ENCODE results near the gene SF3A2. TPM values are rescaled to one million over a fixed set of nuclear protein-coding genes. Genes with fewer than 3 reads are reported as not detected.
"Not testable (repeated sequence)": the region's sequence is repeated elsewhere in the genome, so short reads cannot be mapped to it uniquely, and the experiment has no call there.

The SF3A2 gene
- total RNA-seq, 1 donor, result 27.9 TPM

DNA sequence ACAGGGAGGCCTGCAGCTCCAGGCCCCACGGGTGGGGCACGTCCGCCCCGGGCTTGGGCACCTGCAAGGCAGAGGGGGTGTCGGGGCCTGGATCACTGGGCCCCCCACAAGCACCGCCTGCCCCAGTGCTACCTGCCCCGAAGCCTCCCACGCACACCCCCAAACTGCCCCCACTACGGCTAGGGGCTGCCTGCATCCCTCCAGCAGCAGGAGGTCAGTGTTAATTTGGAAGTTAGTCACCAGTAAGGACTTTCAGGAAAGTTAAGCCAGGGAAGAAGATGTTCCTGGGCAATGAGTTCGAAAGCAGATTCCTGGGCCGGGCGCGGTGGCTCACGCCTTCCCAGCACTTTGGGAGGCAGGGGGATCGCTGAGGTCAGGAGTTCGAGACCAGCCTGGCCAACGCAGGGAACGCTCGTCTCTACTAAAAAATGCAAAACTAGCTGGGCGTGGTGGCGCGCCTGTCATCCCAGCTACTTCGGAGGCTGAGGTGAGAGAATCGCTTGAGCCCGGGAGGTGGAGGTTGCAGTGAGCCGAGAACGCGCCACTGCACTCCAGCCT lies 39.9 kb downstream of the SF3A2 start:
- no peak overlapping the region for H3K27ac ChIP-seq (ENCODE audit: low read depth, low read length)
- TF ChIP-seq, protein P1, sequence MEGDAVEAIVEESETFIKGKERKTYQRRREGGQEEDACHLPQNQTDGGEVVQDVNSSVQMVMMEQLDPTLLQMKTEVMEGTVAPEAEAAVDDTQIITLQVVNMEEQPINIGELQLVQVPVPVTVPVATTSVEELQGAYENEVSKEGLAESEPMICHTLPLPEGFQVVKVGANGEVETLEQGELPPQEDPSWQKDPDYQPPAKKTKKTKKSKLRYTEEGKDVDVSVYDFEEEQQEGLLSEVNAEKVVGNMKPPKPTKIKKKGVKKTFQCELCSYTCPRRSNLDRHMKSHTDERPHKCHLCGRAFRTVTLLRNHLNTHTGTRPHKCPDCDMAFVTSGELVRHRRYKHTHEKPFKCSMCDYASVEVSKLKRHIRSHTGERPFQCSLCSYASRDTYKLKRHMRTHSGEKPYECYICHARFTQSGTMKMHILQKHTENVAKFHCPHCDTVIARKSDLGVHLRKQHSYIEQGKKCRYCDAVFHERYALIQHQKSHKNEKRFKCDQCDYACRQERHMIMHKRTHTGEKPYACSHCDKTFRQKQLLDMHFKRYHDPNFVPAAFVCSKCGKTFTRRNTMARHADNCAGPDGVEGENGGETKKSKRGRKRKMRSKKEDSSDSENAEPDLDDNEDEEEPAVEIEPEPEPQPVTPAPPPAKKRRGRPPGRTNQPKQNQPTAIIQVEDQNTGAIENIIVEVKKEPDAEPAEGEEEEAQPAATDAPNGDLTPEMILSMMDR (IDR thresholded peaks at IDR 0.05; ENCODE audit: extremely low read depth, low read depth, low read length), result no peak
- peak; percentile 61 for DNase-seq (ENCODE audit: insufficient read length, low spot score, missing footprints)
- H3K79me2 ChIP-seq (ENCODE audit: insufficient read depth, low read length), result peaks cover 54% of the 10 kb centered on the region
- H2AFZ ChIP-seq (ENCODE audit: low read length), result no peak overlapping the region
- no peak overlapping the region for H3K4me2 ChIP-seq (ENCODE audit: insufficient read depth, low read length)
- peaks cover 17% of the 10 kb centered on the region for H3K4me1 ChIP-seq (ENCODE audit: insufficient read depth, low read length)
- no peaks in the 10 kb centered on the region for H3K9me3 ChIP-seq (ENCODE audit: low read depth, low read length)
- H3K36me3 ChIP-seq (ENCODE audit: insufficient read depth, low read length), result peaks cover 28% of the 10 kb centered on the region
- no peak overlapping the region for H3K4me3 ChIP-seq (ENCODE audit: insufficient read depth, low read length)
- H3K27me3 ChIP-seq (ENCODE audit: insufficient read depth, low read length), result no peaks in the 10 kb centered on the region
- peaks cover 58% of the 10 kb centered on the region for H4K20me1 ChIP-seq (ENCODE audit: insufficient read depth, low read length)

DNA sequence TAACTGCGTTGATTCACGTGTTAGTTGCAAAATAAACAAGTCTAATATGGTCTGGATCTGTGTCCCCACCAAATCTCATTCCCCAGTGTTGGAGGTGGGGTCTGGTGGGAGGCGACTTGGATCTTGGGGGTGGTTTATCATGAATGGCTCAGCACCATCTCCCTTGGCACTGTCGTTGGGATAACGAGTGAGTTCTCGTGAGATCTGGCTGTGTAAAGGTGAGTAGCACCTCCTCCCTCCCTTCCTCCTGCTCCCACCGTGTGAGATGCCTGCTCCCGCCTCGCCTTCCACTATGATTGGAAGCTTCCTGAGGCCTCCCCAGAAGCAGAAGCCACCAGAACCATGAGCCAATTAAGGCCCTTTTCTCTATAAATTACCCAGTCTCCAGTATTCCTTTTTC lies 40.5 kb downstream of the SF3A2 start:
- H3K4me1 ChIP-seq (ENCODE audit: insufficient read depth, low read length), result peaks cover 18% of the 10 kb centered on the region
- no peaks in the 10 kb centered on the region for H3K27me3 ChIP-seq (ENCODE audit: insufficient read depth, low read length)
- H3K9me3 ChIP-seq (ENCODE audit: low read depth, low read length), result no peaks in the 10 kb centered on the region
- TF ChIP-seq, protein P1 (IDR thresholded peaks at IDR 0.05; ENCODE audit: extremely low read depth, low read depth, low read length), result no peak
- peaks cover 58% of the 10 kb centered on the region for H4K20me1 ChIP-seq (ENCODE audit: insufficient read depth, low read length)
- H3K27ac ChIP-seq (ENCODE audit: low read depth, low read length), result no peak overlapping the region
- H2AFZ ChIP-seq (ENCODE audit: low read length), result no peak overlapping the region
- no peak overlapping the region for H3K4me2 ChIP-seq (ENCODE audit: insufficient read depth, low read length)
- peak; percentile 52 for DNase-seq (ENCODE audit: insufficient read length, low spot score, missing footprints)
- peaks cover 22% of the 10 kb centered on the region for H3K36me3 ChIP-seq (ENCODE audit: insufficient read depth, low read length)
- no peak overlapping the region for H3K4me3 ChIP-seq (ENCODE audit: insufficient read depth, low read length)
- H3K79me2 ChIP-seq (ENCODE audit: insufficient read depth, low read length), result peaks cover 49% of the 10 kb centered on the region

- DNase-seq (ENCODE audit: insufficient read length, low spot score, missing footprints), result peak; percentile 52
- peaks cover 7% of the 10 kb centered on the region for H3K4me1 ChIP-seq (ENCODE audit: insufficient read depth, low read length)
- TF ChIP-seq, protein P1 (IDR thresholded peaks at IDR 0.05; ENCODE audit: extremely low read depth, low read depth, low read length), result no peak
Observed at GRCh38 chr19:2278459-2279158, 42.0 kb downstream of the SF3A2 start.

DNA sequence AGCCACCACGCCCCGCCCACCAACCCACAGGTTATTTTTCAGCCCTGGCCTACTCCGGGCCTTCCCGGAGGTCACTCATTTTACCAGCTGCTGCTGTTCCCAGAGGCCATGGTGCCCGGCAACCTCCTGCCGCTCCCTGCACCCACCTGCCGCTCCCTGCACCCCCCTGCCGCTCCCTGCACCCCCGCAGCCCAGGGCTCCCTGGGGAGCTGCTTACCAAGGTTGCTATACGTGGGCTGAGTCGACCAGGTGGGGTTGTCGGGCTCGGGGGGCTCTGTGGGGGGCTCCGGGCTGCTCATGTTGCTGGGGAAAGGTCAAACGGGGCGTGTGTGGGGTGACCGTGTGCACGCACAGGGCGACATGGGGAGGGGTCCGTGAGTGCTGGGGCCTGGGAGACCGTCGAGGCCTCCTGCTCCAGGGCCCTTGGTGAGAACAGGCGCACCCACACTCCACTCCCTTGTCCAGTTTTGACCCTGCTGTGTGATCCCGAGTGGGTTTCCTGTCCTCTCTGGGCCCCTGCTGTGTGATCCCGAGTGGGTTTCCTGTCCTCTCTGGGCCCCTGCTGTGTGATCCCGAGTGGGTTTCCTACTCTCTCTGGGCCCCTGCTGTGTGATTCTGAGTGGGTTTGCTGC lies 44.1 kb downstream of the SF3A2 start:
- no peaks in the 10 kb centered on the region for H3K9me3 ChIP-seq (ENCODE audit: low read depth, low read length)

More at GRCh38 chr19:2278459-2279158, 42.0 kb downstream of the SF3A2 start:
- H3K4me2 ChIP-seq (ENCODE audit: insufficient read depth, low read length), result no peak overlapping the region
- H3K9me3 ChIP-seq (ENCODE audit: low read depth, low read length), result no peaks in the 10 kb centered on the region
- peaks cover 35% of the 10 kb centered on the region for H3K79me2 ChIP-seq (ENCODE audit: insufficient read depth, low read length)
- no peak overlapping the region for H2AFZ ChIP-seq (ENCODE audit: low read length)
- no peak overlapping the region for H3K27ac ChIP-seq (ENCODE audit: low read depth, low read length)
- H3K36me3 ChIP-seq (ENCODE audit: insufficient read depth, low read length), result peaks cover 11% of the 10 kb centered on the region
- no peaks in the 10 kb centered on the region for H3K27me3 ChIP-seq (ENCODE audit: insufficient read depth, low read length)
- peaks cover 52% of the 10 kb centered on the region for H4K20me1 ChIP-seq (ENCODE audit: insufficient read depth, low read length)
- H3K4me3 ChIP-seq (ENCODE audit: insufficient read depth, low read length), result no peak overlapping the region

DNA sequence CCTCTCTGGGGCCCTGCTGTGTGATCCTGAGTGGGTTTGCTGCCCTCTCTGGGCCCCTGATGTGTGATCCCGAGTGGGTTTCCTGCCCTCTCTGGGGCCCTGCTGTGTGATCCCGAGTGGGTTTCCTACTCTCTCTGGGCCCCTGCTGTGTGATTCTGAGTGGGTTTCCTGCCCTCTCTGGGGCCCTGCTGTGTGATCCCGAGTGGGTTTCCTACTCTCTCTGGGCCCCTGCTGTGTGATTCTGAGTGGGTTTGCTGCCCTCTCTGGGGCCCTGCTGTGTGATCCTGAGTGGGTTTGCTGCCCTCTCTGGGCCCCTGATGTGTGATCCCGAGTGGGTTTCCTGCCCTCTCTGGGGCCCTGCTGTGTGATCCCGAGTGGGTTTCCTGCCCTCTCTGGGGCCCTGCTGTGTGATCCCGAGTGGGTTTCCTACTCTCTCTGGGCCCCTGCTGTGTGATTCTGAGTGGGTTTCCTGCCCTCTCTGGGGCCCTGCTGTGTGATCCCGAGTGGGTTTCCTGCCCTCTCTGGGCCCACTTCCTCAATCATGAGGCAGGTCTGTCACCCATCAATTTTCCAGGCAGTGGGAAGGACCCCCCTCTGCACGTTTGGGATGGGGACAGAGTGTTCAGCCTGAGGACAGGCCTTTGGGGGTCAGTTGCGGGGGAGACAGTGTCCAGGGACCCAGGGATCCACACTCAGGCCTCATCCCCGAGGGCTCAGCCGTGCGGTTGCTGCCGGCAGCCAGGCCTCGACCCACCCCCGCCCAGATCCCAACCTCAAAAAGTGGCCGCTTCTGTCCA lies 44.8 kb downstream of the SF3A2 start:
- not testable (repeated sequence) for H3K36me3 ChIP-seq (ENCODE audit: insufficient read depth, low read length); H3K27me3 ChIP-seq (ENCODE audit: insufficient read depth, low read length); H3K27ac ChIP-seq (ENCODE audit: low read depth, low read length); H3K9me3 ChIP-seq (ENCODE audit: low read depth, low read length); H3K4me1 ChIP-seq (ENCODE audit: insufficient read depth, low read length); DNase-seq (ENCODE audit: insufficient read length, low spot score, missing footprints); H3K79me2 ChIP-seq (ENCODE audit: insufficient read depth, low read length); H2AFZ ChIP-seq (ENCODE audit: low read length)
- Histone ChIP-seq H4K20me1 (ENCODE audit: insufficient read depth, low read length) (peaks cover 50% of the 10 kb centered on the region), H3K4me2 (ENCODE audit: insufficient read depth, low read length) (peak overlapping the region; percentile 65), H3K4me3 (ENCODE audit: insufficient read depth, low read length) (peak overlapping the region; percentile 55)

More for the DNA sequence above, 44.1 kb downstream of the SF3A2 start:
- Histone ChIP-seq H3K4me2 (ENCODE audit: insufficient read depth, low read length) (no peak overlapping the region), H3K27ac (ENCODE audit: low read depth, low read length) (no peak overlapping the region), H2AFZ (ENCODE audit: low read length) (no peak overlapping the region), H3K36me3 (ENCODE audit: insufficient read depth, low read length) (no peaks in the 10 kb centered on the region), H3K4me3 (ENCODE audit: insufficient read depth, low read length) (no peak overlapping the region), H3K4me1 (ENCODE audit: insufficient read depth, low read length) (peaks cover 7% of the 10 kb centered on the region), H4K20me1 (ENCODE audit: insufficient read depth, low read length) (peaks cover 43% of the 10 kb centered on the region), H3K79me2 (ENCODE audit: insufficient read depth, low read length) (peaks cover 16% of the 10 kb centered on the region), H3K27me3 (ENCODE audit: insufficient read depth, low read length) (no peaks in the 10 kb centered on the region)
- peak; percentile 60 for DNase-seq (ENCODE audit: insufficient read length, low spot score, missing footprints)
- TF ChIP-seq, protein P1 (IDR thresholded peaks at IDR 0.05; ENCODE audit: extremely low read depth, low read depth, low read length), result no peak

Measured in osteoblast (primary cell).